Measurements from ENCODE around the gene SRL.

- TF ChIP-seq POLR2A (IDR thresholded peaks at IDR 0.05): no peak
- no peak for TF ChIP-seq CTCF (IDR thresholded peaks at IDR 0.05)
Observed at GRCh38 chr16:4260360-4260759, 18.5 kb upstream of the SRL start.
